Right lobe of liver (tissue), 4 donors: Measurements from ENCODE around the gene BLOC1S2.
"Not testable (repeated sequence)": the region's sequence is repeated elsewhere in the genome, so short reads cannot be mapped to it uniquely, and the experiment has no call there.

Experiments
- CTCF ChIP-seq, 4 donors: fragments of 200-600 bp in 3 of 4; fragments of 450-650 bp in 1 of 4; IDR thresholded peaks; one replicate each; pipeline versions ENCODE4 v1.5.1 to v1.8.0; 2016 to 2022; ENCODE audit warnings: antibody characterized with exemption in 4 of 4, mild to moderate bottlenecking in 2 of 4
- POLR2A ChIP-seq: fragments of 450-650 bp; IDR thresholded peaks from one replicate; pipeline ENCODE4 v1.6.1; 2017; ENCODE audit warnings: antibody characterized with exemption, mild to moderate bottlenecking
- donor health status: DM: no; HTN: no; CAD: no.
- donor health status: DM: no; HTN: no; CAD: no.
- donor health status: DM: no; HTN: yes; CAD: no.

- TF ChIP-seq CTCF (IDR thresholded peaks at IDR 0.05); POLR2A: not testable (repeated sequence)
Observed at GRCh38 chr10:100276971-100277370, 9.5 kb downstream of the BLOC1S2 start.
